HFFc6 (cell line): ENCODE data around the gene GM2A. TPM values are rescaled to one million over a fixed set of nuclear protein-coding genes. Genes with fewer than 3 reads are reported as not detected.

ENCODE experiments used
- DNase-seq: peaks from one replicate; pipeline ENCODE4 v3.0.0-alpha.2; 2018
- H3K27ac Mint-ChIP-seq: 2 replicates; pipeline ENCODE4 v1.8.0; 2020; ENCODE audit warnings: mild to moderate bottlenecking, mixed read lengths
- H3K27me3 Mint-ChIP-seq: 2 replicates; pipeline ENCODE4 v1.8.0; 2021; ENCODE audit warnings: mild to moderate bottlenecking, moderate library complexity, mixed read lengths; ENCODE audit not compliant: insufficient read depth
- H3K36me3 Mint-ChIP-seq: 2 replicates; pipeline ENCODE4 v1.8.0; 2021; ENCODE audit warnings: low read depth, mixed read lengths
- H3K4me1 Mint-ChIP-seq: 2 replicates; pipeline ENCODE4 v1.8.0; 2020; ENCODE audit warnings: low read depth, mixed read lengths
- H3K4me3 Mint-ChIP-seq: 2 replicates; pipeline ENCODE4 v1.8.0; 2020; ENCODE audit warnings: mild to moderate bottlenecking, moderate library complexity, mixed read lengths
- H3K9me3 Mint-ChIP-seq: 2 replicates; pipeline ENCODE4 v1.8.0; 2020; ENCODE audit warnings: mild to moderate bottlenecking, mixed read lengths
- CTCF ChIP-seq: fragments of 200-600 bp; sonication (generic); IDR thresholded peaks from 2 replicates; pipeline ENCODE4 v1.5.0; 2021; ENCODE audit warnings: antibody characterized with exemption, mild to moderate bottlenecking
- total RNA-seq, 6 experiments: library from RNA; stranded (reverse); fragmentation: NEBNext Ultra II Directional; extraction: Animal tissue kit (Norgen Biotek cat#: 25700); gene quantifications; 2 replicates in 1 of 6; 3 replicates in 5 of 6; pipeline ENCODE4 v1.2.3, GENCODE V29; 2021

Gene GM2A
- total RNA-seq, 6 experiments from 2014 or later, result 26.0 to 34.8 (median 28.5) TPM

- Mint-ChIP-seq H3K9me3 (no peaks in the 10 kb centered on the region), H3K4me3 (no peak overlapping the region), H3K27me3 (peaks cover 9% of the 10 kb centered on the region), H3K27ac (no peak overlapping the region), H3K4me1 (no peaks in the 10 kb centered on the region), H3K36me3 (no peaks in the 10 kb centered on the region)
- DNase-seq, result no peak
- no peak for TF ChIP-seq CTCF
Measured at GRCh38 chr5:151213803-151214613, 39.0 kb upstream of the GM2A start.

GRCh38 chr5:151214614-151215545 is 38.1 kb upstream of the GM2A start:
- no peaks in the 10 kb centered on the region for H3K9me3 Mint-ChIP-seq
- H3K36me3 Mint-ChIP-seq, result no peaks in the 10 kb centered on the region
- H3K4me3 Mint-ChIP-seq, result no peak overlapping the region
- no peaks in the 10 kb centered on the region for H3K4me1 Mint-ChIP-seq
- DNase-seq, result no peak
- peaks cover 11% of the 10 kb centered on the region for H3K27me3 Mint-ChIP-seq
- no peak for TF ChIP-seq CTCF
- H3K27ac Mint-ChIP-seq, result no peak overlapping the region

- Mint-ChIP-seq H3K4me3 (no peak overlapping the region), H3K36me3 (no peaks in the 10 kb centered on the region), H3K4me1 (no peaks in the 10 kb centered on the region), H3K9me3 (no peaks in the 10 kb centered on the region), H3K27me3 (peaks cover 12% of the 10 kb centered on the region), H3K27ac (no peak overlapping the region)
- no peak for TF ChIP-seq CTCF
- no peak for DNase-seq
Measured at GRCh38 chr5:151215546-151215880, 37.5 kb upstream of the GM2A start.

GRCh38 chr5:151216781-151217180 is 36.2 kb upstream of the GM2A start:
- Mint-ChIP-seq H3K36me3 (no peaks in the 10 kb centered on the region), H3K27ac (no peak overlapping the region), H3K4me1 (peaks cover 6% of the 10 kb centered on the region), H3K9me3 (no peaks in the 10 kb centered on the region), H3K27me3 (peaks cover 16% of the 10 kb centered on the region), H3K4me3 (no peak overlapping the region)
- no peak for TF ChIP-seq CTCF
- DNase-seq, result no peak

- Mint-ChIP-seq H3K27ac (no peak overlapping the region), H3K36me3 (no peaks in the 10 kb centered on the region), H3K4me3 (no peak overlapping the region), H3K4me1 (peaks cover 7% of the 10 kb centered on the region), H3K27me3 (peaks cover 10% of the 10 kb centered on the region), H3K9me3 (no peaks in the 10 kb centered on the region)
- no peak for TF ChIP-seq CTCF
- DNase-seq, result no peak
Measured at GRCh38 chr5:151218177-151218576, 34.8 kb upstream of the GM2A start.
